GM19238 (cell line): ENCODE data around the gene NUMB.
"Not testable (repeated sequence)": the region's sequence is repeated elsewhere in the genome, so short reads cannot be mapped to it uniquely, and the experiment has no call there.

ENCODE experiments used
- DNase-seq: peaks from one replicate; pipeline ENCODE4 v3.0.0; 2011; ENCODE audit warnings: low spot score; ENCODE audit not compliant: insufficient read length

The NUMB gene

GRCh38 chr14:73365727-73366126 is 92.6 kb downstream of the NUMB start:
- no peak for DNase-seq

- no peak for DNase-seq
Measured at GRCh38 chr14:73364559-73364958, 93.8 kb downstream of the NUMB start.

GRCh38 chr14:73359445-73359844 is 98.9 kb downstream of the NUMB start:
- no peak for DNase-seq

GRCh38 chr14:73358187-73358586 is 100.2 kb downstream of the NUMB start:
- DNase-seq: no peak

GRCh38 chr14:73349091-73349490 is 109.3 kb downstream of the NUMB start:
- not testable (repeated sequence) for DNase-seq

- DNase-seq: no peak
Measured at GRCh38 chr14:73344319-73344718, 114.0 kb downstream of the NUMB start.

GRCh38 chr14:73342670-73343069 is 115.7 kb downstream of the NUMB start:
- no peak for DNase-seq

GRCh38 chr14:73339846-73340595 is 118.3 kb downstream of the NUMB start:
- no peak for DNase-seq

GRCh38 chr14:73339206-73339605 is 119.1 kb downstream of the NUMB start:
- DNase-seq: no peak

- DNase-seq: no peak
Measured at GRCh38 chr14:73338551-73338950, 119.8 kb downstream of the NUMB start.

GRCh38 chr14:73333031-73333430 is 125.3 kb downstream of the NUMB start:
- no peak for DNase-seq

GRCh38 chr14:73325630-73326299 is 132.6 kb downstream of the NUMB start:
- no peak for DNase-seq

- no peak for DNase-seq
Measured at GRCh38 chr14:73325063-73325462, 133.3 kb downstream of the NUMB start.

- DNase-seq: no peak
Measured at GRCh38 chr14:73324533-73324932, 133.8 kb downstream of the NUMB start.

GRCh38 chr14:73323896-73324399 is 134.4 kb downstream of the NUMB start:
- no peak for DNase-seq

- no peak for DNase-seq
Measured at GRCh38 chr14:73313151-73313550, 145.2 kb downstream of the NUMB start.

GRCh38 chr14:73312687-73313086 is 145.7 kb downstream of the NUMB start:
- no peak for DNase-seq

- DNase-seq: no peak
Measured at GRCh38 chr14:73311708-73312030, 146.7 kb downstream of the NUMB start.

- DNase-seq: not testable (repeated sequence)
Measured at GRCh38 chr14:73309207-73309606, 149.1 kb downstream of the NUMB start.

GRCh38 chr14:73307261-73307660 is 151.1 kb downstream of the NUMB start:
- no peak for DNase-seq

- DNase-seq: no peak
Measured at GRCh38 chr14:73305499-73305898, 152.8 kb downstream of the NUMB start.

GRCh38 chr14:73295198-73295796 is 163.0 kb downstream of the NUMB start:
- DNase-seq: no peak
